PC-3 (cell line): ENCODE data around the gene SLC9A3. TPM values are rescaled to one million over a fixed set of nuclear protein-coding genes. Genes with fewer than 3 reads are reported as not detected.

Source experiments
- ATAC-seq: fragments of 200-7000 bp; cut with Tn5 transposase; 2 replicates; pipeline ENCODE4 v1.9.1; 2020; ENCODE audit warnings: mild to moderate bottlenecking, moderate library complexity
- BruUV-seq: library from RNA; stranded (reverse); fragments of 400-500 nt; replicated peaks from 2 replicates; lab custom pipeline; 2021; lab: Mats Ljungman, UMichigan
- CTCF ChIA-PET: fragments of 300-600 bp; sonication (Branson Sonifier 250); formaldehyde crosslinking; loops from one replicate; lab custom pipeline; 2022; ENCODE audit warnings: antibody characterized with exemption; lab: Charles Lee
- POLR2A ChIA-PET: fragments of 300-600 bp; sonication (Branson Sonifier 250); formaldehyde crosslinking; loops from one replicate; lab custom pipeline; 2022; ENCODE audit warnings: antibody characterized with exemption; ENCODE audit not compliant: unreplicated experiment; lab: Charles Lee
- DNase-seq: peaks from one replicate; pipeline ENCODE4 v3.0.0-alpha.2; 2015
- H2AFZ ChIP-seq: fragments of 300-600 bp; sonication (generic); 2 replicates; pipeline ENCODE4 v1.6.0; 2016; ENCODE audit warnings: antibody characterized with exemption, low read length
- H3F3A ChIP-seq: fragments of 300-600 bp; sonication (generic); one replicate; pipeline ENCODE4 v1.6.0; 2017; ENCODE audit warnings: antibody characterized with exemption, low read length, control low read depth, mild to moderate bottlenecking; ENCODE audit not compliant: unreplicated experiment
- H3K27ac ChIP-seq: fragments of 300-600 bp; sonication (generic); 2 replicates; pipeline ENCODE4 v1.5.1; 2016; ENCODE audit warnings: mild to moderate bottlenecking, low read length
- H3K27me3 ChIP-seq: fragments of 300-600 bp; sonication (generic); 2 replicates; pipeline ENCODE4 v1.6.1; 2016; ENCODE audit warnings: low read length, mixed read lengths
- H3K36me3 ChIP-seq: fragments of 300-600 bp; sonication (generic); 2 replicates; pipeline ENCODE4 v1.6.1; 2016; ENCODE audit warnings: low read depth, mixed run types, low read length, mixed read lengths
- H3K4me1 ChIP-seq: fragments of 300-600 bp; sonication (generic); 2 replicates; pipeline ENCODE4 v1.5.1; 2016; ENCODE audit warnings: low read length; ENCODE audit not compliant: insufficient read depth
- H3K4me2 ChIP-seq: fragments of 300-600 bp; sonication (generic); 2 replicates; pipeline ENCODE4 v1.6.0; 2016; ENCODE audit warnings: low read length
- H3K4me3 ChIP-seq: fragments of 300-600 bp; sonication (generic); 2 replicates; pipeline ENCODE4 v1.5.1; 2016; ENCODE audit warnings: mild to moderate bottlenecking, low read length, mixed read lengths
- H3K79me2 ChIP-seq: fragments of 300-600 bp; sonication (generic); 2 replicates; pipeline ENCODE4 v1.6.1; 2017; ENCODE audit warnings: low read length, mixed read lengths
- H3K9ac ChIP-seq: fragments of 300-600 bp; sonication (generic); 2 replicates; pipeline ENCODE4 v1.6.0; 2016; ENCODE audit warnings: mild to moderate bottlenecking, low read length
- H3K9me2 ChIP-seq: fragments of 300-600 bp; sonication (generic); replicated peaks from 2 replicates; pipeline ENCODE4 v1.6.1; 2016; ENCODE audit warnings: mixed run types, low read length, mixed read lengths
- H3K9me3 ChIP-seq: fragments of 300-600 bp; sonication (generic); 2 replicates; pipeline ENCODE4 v1.6.1; 2016; ENCODE audit warnings: low read length, mixed read lengths
- H4K20me1 ChIP-seq: fragments of 300-600 bp; sonication (generic); 2 replicates; pipeline ENCODE4 v1.6.1; 2016; ENCODE audit warnings: low read length, mixed read lengths
- EZH2 ChIP-seq: fragments of 300-600 bp; sonication (generic); IDR thresholded peaks from one replicate; pipeline ENCODE4 v1.6.1; 2017; ENCODE audit warnings: antibody characterized with exemption, mild to moderate bottlenecking, low read length; ENCODE audit not compliant: unreplicated experiment
- EZH2phosphoT487 ChIP-seq: fragments of 300-600 bp; sonication (generic); IDR thresholded peaks from 2 replicates; pipeline ENCODE4 v1.6.1; 2018; ENCODE audit warnings: mild to moderate bottlenecking, antibody characterized with exemption, low read length, borderline replicate concordance
- intact Hi-C: fragments of 100-400 bp; cut with micrococcal nuclease; formaldehyde crosslinking; loops from 2 replicates; pipeline ENCODE4 v1.9.0; 2023
- total RNA-seq: library from RNA; depleted of rRNA; stranded (reverse); fragments of >200 nt; gene quantifications from 2 replicates; pipeline ENCODE4 v1.2.3, GENCODE V29; 2014
- TF ChIP-seq, protein P1 (sequence below): fragments of 300-600 bp; sonication (generic); conservative IDR thresholded peaks from 2 replicates; pipeline ENCODE4 v1.5.1; 2017; ENCODE audit warnings: antibody characterized with exemption, low read depth, mild to moderate bottlenecking, low read length

The SLC9A3 gene
- total RNA-seq, 1 experiment from 2014 or later: 4.9 TPM

DNA sequence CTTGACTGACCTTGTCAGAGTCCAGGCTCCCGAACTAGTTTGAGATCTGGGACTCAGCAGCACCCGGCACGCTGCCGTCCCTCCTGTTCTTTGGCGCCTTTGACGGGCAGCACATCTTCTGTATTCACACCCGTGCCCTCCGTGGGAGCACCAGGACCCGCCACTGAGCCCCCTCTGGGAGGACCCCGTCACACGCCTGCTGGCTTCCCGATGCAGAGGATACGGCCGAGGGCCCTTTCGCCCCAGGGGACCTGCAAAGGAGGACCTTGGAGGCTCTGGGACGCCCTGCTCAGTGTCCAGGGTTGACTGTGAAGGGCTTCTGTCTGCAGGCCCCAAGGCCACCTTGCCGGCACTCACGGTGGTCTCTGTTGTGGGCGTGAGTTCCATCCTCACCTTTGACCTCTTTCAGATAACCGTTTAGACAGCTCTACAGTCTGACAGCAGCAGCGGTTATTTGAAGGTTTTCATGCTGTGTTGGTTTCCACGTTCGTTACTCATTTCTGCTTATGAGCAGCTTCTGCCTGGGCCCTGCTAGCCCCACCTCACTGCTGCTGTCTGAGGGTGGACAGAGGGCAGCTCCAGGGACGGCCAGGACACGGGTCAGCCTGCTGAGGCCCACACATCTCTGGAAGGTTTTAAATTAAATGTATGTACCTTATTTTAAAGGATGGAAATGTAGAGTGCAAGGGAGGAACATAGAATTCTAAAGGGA, 93.9 kb downstream of the SLC9A3 start:
- H3K36me3 ChIP-seq: no peaks in the 10 kb centered on the region
- no peaks in the 10 kb centered on the region for H3K9me3 ChIP-seq
- H3K9me2 ChIP-seq: no peaks in the 10 kb centered on the region
- H3K27ac ChIP-seq: no peak overlapping the region
- no peak for DNase-seq
- no peak overlapping the region for H3K4me2 ChIP-seq
- ATAC-seq: no peak
- no peaks in the 10 kb centered on the region for H4K20me1 ChIP-seq
- TF ChIP-seq EZH2: no peak
- TF ChIP-seq, protein P1, sequence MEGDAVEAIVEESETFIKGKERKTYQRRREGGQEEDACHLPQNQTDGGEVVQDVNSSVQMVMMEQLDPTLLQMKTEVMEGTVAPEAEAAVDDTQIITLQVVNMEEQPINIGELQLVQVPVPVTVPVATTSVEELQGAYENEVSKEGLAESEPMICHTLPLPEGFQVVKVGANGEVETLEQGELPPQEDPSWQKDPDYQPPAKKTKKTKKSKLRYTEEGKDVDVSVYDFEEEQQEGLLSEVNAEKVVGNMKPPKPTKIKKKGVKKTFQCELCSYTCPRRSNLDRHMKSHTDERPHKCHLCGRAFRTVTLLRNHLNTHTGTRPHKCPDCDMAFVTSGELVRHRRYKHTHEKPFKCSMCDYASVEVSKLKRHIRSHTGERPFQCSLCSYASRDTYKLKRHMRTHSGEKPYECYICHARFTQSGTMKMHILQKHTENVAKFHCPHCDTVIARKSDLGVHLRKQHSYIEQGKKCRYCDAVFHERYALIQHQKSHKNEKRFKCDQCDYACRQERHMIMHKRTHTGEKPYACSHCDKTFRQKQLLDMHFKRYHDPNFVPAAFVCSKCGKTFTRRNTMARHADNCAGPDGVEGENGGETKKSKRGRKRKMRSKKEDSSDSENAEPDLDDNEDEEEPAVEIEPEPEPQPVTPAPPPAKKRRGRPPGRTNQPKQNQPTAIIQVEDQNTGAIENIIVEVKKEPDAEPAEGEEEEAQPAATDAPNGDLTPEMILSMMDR: no peak
- TF ChIP-seq EZH2phosphoT487: no peak
- ChIA-PET POLR2A (no interaction called here), CTCF (interaction anchor here (1.6 kb wide), 1 partner anchor 114 kb away, joined by 19 read pairs; no protein-coding TSS in a partner anchor)
- H3K4me1 ChIP-seq: no peaks in the 10 kb centered on the region
- no peak overlapping the region for H2AFZ ChIP-seq
- H3K27me3 ChIP-seq: no peaks in the 10 kb centered on the region
- no peak overlapping the region for H3K4me3 ChIP-seq
- no peaks in the 10 kb centered on the region for H3F3A ChIP-seq
- BruUV-seq: no TSS peak
- intact Hi-C loops: loop anchor here (5.0 kb wide), 1 partner anchor 113 kb away; no protein-coding TSS in a partner anchor
- H3K79me2 ChIP-seq: no peaks in the 10 kb centered on the region
- no peak overlapping the region for H3K9ac ChIP-seq

DNA sequence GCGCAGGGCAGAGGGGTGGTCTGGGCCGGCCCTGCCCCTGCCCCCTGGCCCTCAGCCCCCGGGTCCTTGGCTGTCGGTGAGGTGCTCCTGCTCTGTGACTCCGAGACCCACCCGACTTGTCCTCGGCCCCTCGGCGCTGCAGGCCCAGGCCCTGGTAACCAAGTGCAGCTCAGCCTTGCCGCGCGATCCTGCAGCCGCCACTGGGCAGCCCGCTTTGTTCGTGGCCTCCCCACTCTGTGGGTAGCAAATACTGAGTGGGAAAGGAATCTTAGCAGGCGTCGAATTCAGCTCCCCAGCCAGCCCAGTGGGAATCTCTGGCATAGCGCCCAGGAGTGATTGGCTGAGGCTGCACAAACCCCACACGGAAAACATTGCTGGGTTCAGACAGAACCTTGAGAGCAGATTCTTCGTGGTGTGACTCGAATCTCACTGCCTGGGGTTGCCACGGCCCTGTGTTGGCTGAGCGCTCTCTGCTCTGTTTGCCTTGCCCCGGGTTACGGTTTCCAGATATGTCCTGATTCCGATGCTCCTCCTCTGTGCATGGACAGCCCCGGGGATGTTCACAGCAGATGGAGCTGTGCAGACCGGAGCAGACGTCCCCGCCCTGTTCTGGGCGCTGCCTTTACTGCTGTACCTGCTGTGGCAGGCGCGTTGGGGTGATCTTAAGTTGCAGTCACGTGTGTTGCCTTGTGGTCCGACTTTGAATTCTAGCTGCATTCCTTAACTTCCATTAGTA, 94.6 kb downstream of the SLC9A3 start:
- Histone ChIP-seq H3K9me3 (no peaks in the 10 kb centered on the region), H3K27ac (no peak overlapping the region), H3K36me3 (no peaks in the 10 kb centered on the region), H3K4me1 (no peaks in the 10 kb centered on the region; the same call in 1 of the 2 replicates), H3K9me2 (no peaks in the 10 kb centered on the region), H3K27me3 (no peaks in the 10 kb centered on the region), H2AFZ (no peak overlapping the region), H3K4me2 (no peak overlapping the region), H3K4me3 (no peak overlapping the region), H3K79me2 (no peaks in the 10 kb centered on the region), H3F3A (no peaks in the 10 kb centered on the region), H3K9ac (no peak overlapping the region), H4K20me1 (no peaks in the 10 kb centered on the region)
- ATAC-seq: no peak
- DNase-seq: no peak
- CTCF ChIA-PET: no interaction called here
- no peak for TF ChIP-seq EZH2
- TF ChIP-seq, protein P1: no peak
- no peak for TF ChIP-seq EZH2phosphoT487
- no TSS peak for BruUV-seq
- intact Hi-C loops: loop anchor here (5.0 kb wide), 1 partner anchor 112 kb away; no protein-coding TSS in a partner anchor
- POLR2A ChIA-PET: no interaction called here
